CD14-positive monocyte (primary cell): ENCODE results near the gene DYNC2H1. TPM values are rescaled to one million over a fixed set of nuclear protein-coding genes. Genes with fewer than 3 reads are reported as not detected.

Source experiments
- DNase-seq, 3 donors: peaks; one replicate each; pipeline ENCODE4 v3.0.0-alpha.2; 2011 to 2022
- H2AFZ ChIP-seq: 2 replicates; pipeline ENCODE4 v1.6.0; 2012; ENCODE audit warnings: mild to moderate bottlenecking, low read depth, low read length, inconsistent platforms; ENCODE audit not compliant: insufficient read depth, poor library complexity, severe bottlenecking
- H3K27ac ChIP-seq, 2 donors: 1 replicate in 1 of 2; 2 replicates in 1 of 2; pipeline ENCODE4 v1.5.1; 2012 to 2013; ENCODE audit warnings: low read length in 2 of 2, control low read depth in 1 of 2, inconsistent platforms in 1 of 2, low read depth in 1 of 2, mild to moderate bottlenecking in 1 of 2
- H3K27me3 ChIP-seq, 2 donors: one replicate each; pipeline versions ENCODE4 v1.6.0 to v1.6.1; 2011 to 2013; ENCODE audit warnings: low read length in 2 of 2; ENCODE audit not compliant: control insufficient read depth in 2 of 2, insufficient read depth in 2 of 2
- H3K36me3 ChIP-seq, 2 donors: replicated peaks in 1 of 2; 1 replicate in 1 of 2; 2 replicates in 1 of 2; pipeline versions ENCODE4 v1.5.1 to v1.6.1; 2012 to 2013; ENCODE audit warnings: low read length in 2 of 2, control low read depth in 1 of 2, inconsistent platforms in 1 of 2, mild to moderate bottlenecking in 1 of 2; ENCODE audit not compliant: insufficient read depth in 2 of 2, control insufficient read depth in 1 of 2
- H3K4me1 ChIP-seq, 2 donors: 1 replicate in 1 of 2; 2 replicates in 1 of 2; pipeline versions ENCODE4 v1.5.1 to v1.6.1; 2012 to 2013; ENCODE audit warnings: low read length in 2 of 2, control low read depth in 1 of 2, inconsistent platforms in 1 of 2, mild to moderate bottlenecking in 1 of 2, moderate library complexity in 1 of 2; ENCODE audit not compliant: insufficient read depth in 2 of 2, control insufficient read depth in 1 of 2
- H3K4me2 ChIP-seq: replicated peaks from 2 replicates; pipeline ENCODE3; 2012; ENCODE audit warnings: low read length, moderate library complexity, mild to moderate bottlenecking; ENCODE audit not compliant: poor library complexity, severe bottlenecking; ENCODE audit errors: extremely low read depth
- H3K4me3 ChIP-seq, 3 experiments: fragments of 200-600 bp in 1 of 3; sonication (generic) in 1 of 3; replicated peaks in 1 of 3; 1 replicate in 2 of 3; 2 replicates in 1 of 3; pipeline ENCODE4 v1.5.1; 2011 to 2013; ENCODE audit warnings: low read length in 3 of 3, mild to moderate bottlenecking in 3 of 3, control low read depth in 2 of 3, low read depth in 2 of 3, inconsistent platforms in 1 of 3, moderate library complexity in 1 of 3
- H3K79me2 ChIP-seq: 2 replicates; pipeline ENCODE4 v1.6.0; 2012; ENCODE audit warnings: mild to moderate bottlenecking, control low read depth, inconsistent platforms, low read length, moderate library complexity; ENCODE audit not compliant: insufficient read depth
- H3K9ac ChIP-seq: 2 replicates; pipeline ENCODE4 v1.6.0; 2017; ENCODE audit warnings: low read length, mild to moderate bottlenecking; ENCODE audit not compliant: insufficient read depth, poor library complexity, severe bottlenecking
- H3K9me3 ChIP-seq, 2 donors: replicated peaks in 1 of 2; 1 replicate in 1 of 2; 2 replicates in 1 of 2; pipeline versions ENCODE4 v1.5.1 to v1.6.1; 2012 to 2013; ENCODE audit warnings: low read length in 2 of 2, control low read depth in 1 of 2; ENCODE audit not compliant: control insufficient read depth in 1 of 2, insufficient read depth in 1 of 2
- H4K20me1 ChIP-seq: 2 replicates; pipeline ENCODE4 v1.6.0; 2012; ENCODE audit warnings: mild to moderate bottlenecking, low read length, control low read depth, moderate library complexity; ENCODE audit not compliant: insufficient read depth
- H3K27ac Mint-ChIP-seq, 7 donors: one replicate each; pipeline ENCODE4 v1.8.0; 2020; ENCODE audit warnings: mild to moderate bottlenecking in 7 of 7, mixed read lengths in 7 of 7, moderate library complexity in 6 of 7, inconsistent platforms in 2 of 7
- H3K27me3 Mint-ChIP-seq, 3 donors: one replicate each; pipeline ENCODE4 v1.8.0; 2021 to 2022; ENCODE audit warnings: low read depth in 3 of 3, mild to moderate bottlenecking in 3 of 3, mixed read lengths in 3 of 3, moderate library complexity in 3 of 3, inconsistent platforms in 1 of 3
- H3K36me3 Mint-ChIP-seq, 2 donors: one replicate each; pipeline ENCODE4 v1.8.0; 2020; ENCODE audit warnings: mixed read lengths in 2 of 2, inconsistent platforms in 1 of 2, mild to moderate bottlenecking in 1 of 2
- H3K4me1 Mint-ChIP-seq: one replicate; pipeline ENCODE4 v1.8.0; 2020; ENCODE audit warnings: mild to moderate bottlenecking, mixed read lengths
- H3K4me3 Mint-ChIP-seq, 2 donors: one replicate each; pipeline ENCODE4 v1.8.0; 2020; ENCODE audit warnings: mild to moderate bottlenecking in 2 of 2, mixed read lengths in 2 of 2, moderate library complexity in 1 of 2
- H3K9me3 Mint-ChIP-seq, 7 donors: one replicate each; pipeline ENCODE4 v1.8.0; 2020 to 2022; ENCODE audit warnings: mixed read lengths in 7 of 7, mild to moderate bottlenecking in 6 of 7, moderate library complexity in 6 of 7, inconsistent platforms in 2 of 7
- CTCF ChIP-seq: fragments of 200-600 bp; IDR thresholded peaks from one replicate; pipeline ENCODE4 v1.8.0; 2022; ENCODE audit warnings: antibody characterized with exemption, mild to moderate bottlenecking
- WGBS: methylation state at CpG from one replicate; pipeline ENCODE4 v1.1.5; 2013; ENCODE audit warnings: missing lambda C conversion rate; ENCODE audit not compliant: insufficient coverage; 5-methylcytosine and 5-hydroxymethylcytosine counted together
- intact Hi-C, 2 donors: fragments of 100-400 bp; cut with micrococcal nuclease; formaldehyde crosslinking; loops; one replicate each; pipeline versions ENCODE4 v1.15.0 to v1.15.1; 2023
- polyA plus RNA-seq, 3 donors: library from polyadenylated mRNA; depleted of rRNA in 1 of 3; unstranded in 2 of 3; stranded (reverse) in 1 of 3; fragments of 300-500 nt in 2 of 3; fragments of >200 nt in 1 of 3; fragmentation: Illumina TruSeq in 2 of 3; gene quantifications; 1 replicate in 2 of 3; 2 replicates in 1 of 3; pipeline ENCODE4 v1.2.3, GENCODE V29; 2012 to 2021

DYNC2H1 gene
- polyA plus RNA-seq, 3 donors, result 0.10 to 1.5 (median 0.36) TPM

GRCh38 chr11:103085758-103086365, 23.4 kb upstream of the DYNC2H1 start:
- WGBS, result no CpG with 5 or more reads among the region's 1 CpG
- peaks cover 15 to 51% of the 10 kb centered on the region in 2 donors for H3K36me3 ChIP-seq
- intact Hi-C loops, result no loop called here
- H3K27me3 ChIP-seq, result no peaks in the 10 kb centered on the region
- Mint-ChIP-seq H3K9me3 (peaks cover 0 to 2% (median 0%) of the 10 kb centered on the region in 7 donors), H3K4me1 (peaks cover 13% of the 10 kb centered on the region), H3K4me3 (no peak overlapping the region), H3K36me3 (peaks cover 22 to 37% of the 10 kb centered on the region in 2 donors), H3K27me3 (no peaks in the 10 kb centered on the region), H3K27ac (no peak overlapping the region)
- H3K4me3 ChIP-seq, result no peak overlapping the region
- no peak overlapping the region for H3K4me2 ChIP-seq
- peaks cover 5 to 7% of the 10 kb centered on the region in 2 donors for H3K4me1 ChIP-seq
- H3K9me3 ChIP-seq, result no peaks in the 10 kb centered on the region
- H3K27ac ChIP-seq, result no peak overlapping the region
- DNase-seq, result no peak
- no peak for TF ChIP-seq CTCF
- no peaks in the 10 kb centered on the region for H4K20me1 ChIP-seq
- no peak overlapping the region for H2AFZ ChIP-seq
- peaks cover 48% of the 10 kb centered on the region for H3K79me2 ChIP-seq
- no peak overlapping the region for H3K9ac ChIP-seq

- Histone ChIP-seq H3K27ac (no peak overlapping the region), H3K36me3 (peaks cover 14 to 49% of the 10 kb centered on the region in 2 donors), H3K4me1 (peaks cover 8 to 13% of the 10 kb centered on the region in 2 donors), H3K4me3 (no peak overlapping the region), H4K20me1 (no peaks in the 10 kb centered on the region), H3K9me3 (no peaks in the 10 kb centered on the region), H3K9ac (no peak overlapping the region), H3K79me2 (peaks cover 53% of the 10 kb centered on the region), H3K27me3 (no peaks in the 10 kb centered on the region), H2AFZ (no peak overlapping the region), H3K4me2 (no peak overlapping the region)
- no peak overlapping the region for H3K4me3 Mint-ChIP-seq
- peaks cover 22 to 37% of the 10 kb centered on the region in 2 donors for H3K36me3 Mint-ChIP-seq
- H3K9me3 Mint-ChIP-seq, result peaks cover 0 to 2% (median 0%) of the 10 kb centered on the region in 7 donors
- no peak for TF ChIP-seq CTCF
- no peaks in the 10 kb centered on the region for H3K27me3 Mint-ChIP-seq
- no peak for DNase-seq
- peaks cover 17% of the 10 kb centered on the region for H3K4me1 Mint-ChIP-seq
- no peak overlapping the region for H3K27ac Mint-ChIP-seq
- intact Hi-C loops, result no loop called here
These were observed 22.8 kb upstream of the DYNC2H1 start for GRCh38 chr11:103086461-103086860.
